DOHH2 (cell line): Measurements from ENCODE around the gene PPIL1.

Source experiments
- EZH2phosphoT487 ChIP-seq: fragments of 200-600 bp; sonication (generic); IDR thresholded peaks from 2 replicates; pipeline ENCODE4 v1.6.1; 2017; ENCODE audit warnings: borderline replicate concordance, mild to moderate bottlenecking, antibody characterized with exemption, low read length, moderate library complexity, mixed read lengths
- TF ChIP-seq, protein P1 (sequence below): fragments of 200-600 bp; sonication (generic); IDR thresholded peaks from one replicate; pipeline ENCODE4 v1.5.1; 2014; ENCODE audit warnings: antibody characterized with exemption, mild to moderate bottlenecking, low read depth, low read length; ENCODE audit not compliant: poor library complexity, severe bottlenecking

DNA sequence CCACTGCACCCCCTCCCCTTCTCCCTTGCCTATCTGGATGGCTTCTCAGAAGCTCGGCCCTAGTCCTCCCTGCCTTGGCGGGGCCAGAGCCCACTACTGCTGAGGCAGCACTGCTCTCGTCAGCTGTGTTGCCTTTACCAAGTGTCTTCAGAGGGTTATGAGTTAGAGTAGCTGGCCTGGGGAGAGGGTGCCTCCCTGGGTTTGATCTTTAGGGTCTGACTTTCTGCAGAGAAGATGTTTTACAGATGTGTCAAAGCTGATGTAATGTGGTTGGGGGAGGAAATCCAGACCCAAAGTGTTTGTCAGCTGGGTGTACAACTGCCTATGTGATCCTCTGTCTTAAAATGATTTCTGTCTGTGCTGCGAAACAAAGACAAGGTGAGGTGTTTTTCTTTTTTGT lies 49.5 kb upstream of the PPIL1 start:
- TF ChIP-seq, protein P1, sequence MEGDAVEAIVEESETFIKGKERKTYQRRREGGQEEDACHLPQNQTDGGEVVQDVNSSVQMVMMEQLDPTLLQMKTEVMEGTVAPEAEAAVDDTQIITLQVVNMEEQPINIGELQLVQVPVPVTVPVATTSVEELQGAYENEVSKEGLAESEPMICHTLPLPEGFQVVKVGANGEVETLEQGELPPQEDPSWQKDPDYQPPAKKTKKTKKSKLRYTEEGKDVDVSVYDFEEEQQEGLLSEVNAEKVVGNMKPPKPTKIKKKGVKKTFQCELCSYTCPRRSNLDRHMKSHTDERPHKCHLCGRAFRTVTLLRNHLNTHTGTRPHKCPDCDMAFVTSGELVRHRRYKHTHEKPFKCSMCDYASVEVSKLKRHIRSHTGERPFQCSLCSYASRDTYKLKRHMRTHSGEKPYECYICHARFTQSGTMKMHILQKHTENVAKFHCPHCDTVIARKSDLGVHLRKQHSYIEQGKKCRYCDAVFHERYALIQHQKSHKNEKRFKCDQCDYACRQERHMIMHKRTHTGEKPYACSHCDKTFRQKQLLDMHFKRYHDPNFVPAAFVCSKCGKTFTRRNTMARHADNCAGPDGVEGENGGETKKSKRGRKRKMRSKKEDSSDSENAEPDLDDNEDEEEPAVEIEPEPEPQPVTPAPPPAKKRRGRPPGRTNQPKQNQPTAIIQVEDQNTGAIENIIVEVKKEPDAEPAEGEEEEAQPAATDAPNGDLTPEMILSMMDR: no peak
- no peak for TF ChIP-seq EZH2phosphoT487
